PFSK-1 (cell line): Measurements from ENCODE around the gene ATG4B.

Experiments
- SIN3A ChIP-seq: IDR thresholded peaks from 2 replicates; pipeline ENCODE4 v1.6.1; 2012; ENCODE audit warnings: mild to moderate bottlenecking, low read length, moderate library complexity, borderline replicate concordance; ENCODE audit not compliant: insufficient read depth
- TF ChIP-seq, protein P1 (sequence below), 2 experiments: IDR thresholded peaks; 2 replicates each; pipeline versions ENCODE4 v1.6.1 to v1.8.0; 2011 to 2012; ENCODE audit warnings: low read depth in 2 of 2, low read length in 2 of 2, control low read depth in 1 of 2, inconsistent platforms in 1 of 2, mild to moderate bottlenecking in 1 of 2, moderate library complexity in 1 of 2; ENCODE audit not compliant: insufficient read depth in 1 of 2

GRCh38 chr2:241639385-241639784 is 1.9 kb downstream of the ATG4B start:
- no peak for TF ChIP-seq SIN3A
- TF ChIP-seq, protein P1, sequence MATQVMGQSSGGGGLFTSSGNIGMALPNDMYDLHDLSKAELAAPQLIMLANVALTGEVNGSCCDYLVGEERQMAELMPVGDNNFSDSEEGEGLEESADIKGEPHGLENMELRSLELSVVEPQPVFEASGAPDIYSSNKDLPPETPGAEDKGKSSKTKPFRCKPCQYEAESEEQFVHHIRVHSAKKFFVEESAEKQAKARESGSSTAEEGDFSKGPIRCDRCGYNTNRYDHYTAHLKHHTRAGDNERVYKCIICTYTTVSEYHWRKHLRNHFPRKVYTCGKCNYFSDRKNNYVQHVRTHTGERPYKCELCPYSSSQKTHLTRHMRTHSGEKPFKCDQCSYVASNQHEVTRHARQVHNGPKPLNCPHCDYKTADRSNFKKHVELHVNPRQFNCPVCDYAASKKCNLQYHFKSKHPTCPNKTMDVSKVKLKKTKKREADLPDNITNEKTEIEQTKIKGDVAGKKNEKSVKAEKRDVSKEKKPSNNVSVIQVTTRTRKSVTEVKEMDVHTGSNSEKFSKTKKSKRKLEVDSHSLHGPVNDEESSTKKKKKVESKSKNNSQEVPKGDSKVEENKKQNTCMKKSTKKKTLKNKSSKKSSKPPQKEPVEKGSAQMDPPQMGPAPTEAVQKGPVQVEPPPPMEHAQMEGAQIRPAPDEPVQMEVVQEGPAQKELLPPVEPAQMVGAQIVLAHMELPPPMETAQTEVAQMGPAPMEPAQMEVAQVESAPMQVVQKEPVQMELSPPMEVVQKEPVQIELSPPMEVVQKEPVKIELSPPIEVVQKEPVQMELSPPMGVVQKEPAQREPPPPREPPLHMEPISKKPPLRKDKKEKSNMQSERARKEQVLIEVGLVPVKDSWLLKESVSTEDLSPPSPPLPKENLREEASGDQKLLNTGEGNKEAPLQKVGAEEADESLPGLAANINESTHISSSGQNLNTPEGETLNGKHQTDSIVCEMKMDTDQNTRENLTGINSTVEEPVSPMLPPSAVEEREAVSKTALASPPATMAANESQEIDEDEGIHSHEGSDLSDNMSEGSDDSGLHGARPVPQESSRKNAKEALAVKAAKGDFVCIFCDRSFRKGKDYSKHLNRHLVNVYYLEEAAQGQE (IDR thresholded peaks at IDR 0.05; ENCODE audit: insufficient read depth in 1 of 2, low read depth in 2 of 2, low read length in 2 of 2) = no peak
